Activated naive CD4-positive, alpha-beta T cell treated with anti-CD3 and anti-CD28 coated beads, Interleukin-2, amount 10 ng/mL, durations not matched to agents 7 days and 5 days (primary cell): Measurements from ENCODE around the gene NCAPD3.

Source experiments
- CTCF ChIA-PET: fragments of 350-600 bp; sonication (Branson Sonifier 250); formaldehyde crosslinking; loops from one replicate; lab custom pipeline; 2021; ENCODE audit warnings: antibody characterized with exemption; lab: Charles Lee
- DNase-seq: peaks from one replicate; pipeline ENCODE4 v3.0.0-alpha.2; 2020
- H3K27ac Mint-ChIP-seq: one replicate; pipeline ENCODE4 v1.8.0; 2021; ENCODE audit warnings: mild to moderate bottlenecking, moderate library complexity, mixed read lengths
- H3K27me3 Mint-ChIP-seq: one replicate; pipeline ENCODE4 v1.8.0; 2021; ENCODE audit warnings: mild to moderate bottlenecking, mixed read lengths
- H3K36me3 Mint-ChIP-seq: one replicate; pipeline ENCODE4 v1.8.0; 2021; ENCODE audit warnings: mixed read lengths
- H3K4me1 Mint-ChIP-seq: one replicate; pipeline ENCODE4 v1.8.0; 2021; ENCODE audit warnings: mixed read lengths
- H3K4me3 Mint-ChIP-seq: one replicate; pipeline ENCODE4 v1.8.0; 2021; ENCODE audit warnings: mild to moderate bottlenecking, moderate library complexity, mixed read lengths
- H3K9me3 Mint-ChIP-seq: one replicate; pipeline ENCODE4 v1.8.0; 2021; ENCODE audit warnings: mixed read lengths

NCAPD3 gene

GRCh38 chr11:134229126-134229790, 5.5 kb upstream of the NCAPD3 start:
- peaks cover 78% of the 10 kb centered on the region for H3K4me1 Mint-ChIP-seq

DNA sequence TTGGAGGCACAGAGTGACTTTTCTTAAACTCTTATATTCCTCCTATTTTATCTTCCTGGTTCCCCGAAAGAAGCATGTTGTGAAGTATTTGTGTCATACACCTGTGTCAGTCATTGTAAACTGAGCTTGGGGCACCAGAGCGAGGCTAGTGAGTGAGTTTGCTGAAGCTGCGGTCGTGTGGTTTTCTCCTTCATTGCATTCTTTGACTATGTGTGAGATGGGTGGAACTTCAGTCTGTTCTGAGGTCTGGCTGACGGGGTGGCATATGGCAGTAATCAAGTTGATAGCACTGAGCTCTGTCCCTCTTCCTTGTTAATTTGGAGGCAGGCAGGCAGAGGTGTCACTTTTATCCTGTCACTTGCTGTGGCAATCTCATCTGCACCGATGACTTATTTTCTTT, 4.9 kb upstream of the NCAPD3 start:
- CTCF ChIA-PET = interaction anchor here (2.5 kb wide), 1 partner anchor 16 kb away, joined by 9 read pairs; no protein-coding TSS in a partner anchor
- peaks cover 22% of the 10 kb centered on the region for H3K36me3 Mint-ChIP-seq
- peak; percentile 46 for DNase-seq
- no peak overlapping the region for H3K4me3 Mint-ChIP-seq
- H3K4me1 Mint-ChIP-seq = peaks cover 80% of the 10 kb centered on the region
- H3K9me3 Mint-ChIP-seq = no peaks in the 10 kb centered on the region
- peak overlapping the region; percentile 37 for H3K27ac Mint-ChIP-seq
- H3K27me3 Mint-ChIP-seq = no peaks in the 10 kb centered on the region

More at GRCh38 chr11:134229126-134229790, 5.5 kb upstream of the NCAPD3 start:
- H3K36me3 Mint-ChIP-seq = peaks cover 22% of the 10 kb centered on the region
- H3K4me3 Mint-ChIP-seq = no peak overlapping the region
- H3K27ac Mint-ChIP-seq = peak overlapping the region; percentile 38
- H3K9me3 Mint-ChIP-seq = no peaks in the 10 kb centered on the region
- CTCF ChIA-PET = interaction anchor here (2.5 kb wide), 1 partner anchor 15 kb away, joined by 9 read pairs; no protein-coding TSS in a partner anchor
- no peaks in the 10 kb centered on the region for H3K27me3 Mint-ChIP-seq
- no peak for DNase-seq

DNA sequence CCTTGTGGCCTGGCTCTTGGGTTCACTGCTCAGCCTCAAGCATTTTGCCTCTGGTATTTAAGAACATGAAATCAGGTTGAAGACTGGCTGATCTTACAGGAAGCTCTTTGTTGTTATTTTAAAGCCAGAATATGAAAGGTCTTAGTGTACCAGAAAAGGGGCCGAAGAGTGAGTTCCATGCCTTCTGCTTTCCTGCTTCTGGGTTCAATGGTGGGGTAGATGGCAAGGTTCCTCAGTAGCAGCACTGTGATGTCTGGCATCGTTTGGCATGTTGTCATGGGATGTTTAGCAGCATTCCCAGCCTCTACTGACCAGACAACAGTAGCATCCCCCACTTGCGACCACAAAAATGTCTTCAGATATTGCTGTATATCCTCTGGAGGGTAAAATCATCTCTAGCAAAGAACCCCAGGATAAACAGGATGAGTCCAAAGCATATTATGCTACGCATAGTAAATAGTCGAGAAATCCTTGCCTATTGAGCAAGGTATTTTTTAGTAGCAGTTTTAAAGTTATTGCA, 3.1 kb upstream of the NCAPD3 start:
- CTCF ChIA-PET = interaction anchor here (1.1 to 2.0 kb wide), 3 partner anchors 15 to 49 kb away, joined by 3 to 7 read pairs (median 5); partner anchors contain the start of gene GLB1L3
- Mint-ChIP-seq H3K27ac (no peak overlapping the region), H3K9me3 (no peaks in the 10 kb centered on the region), H3K4me1 (peaks cover 83% of the 10 kb centered on the region), H3K36me3 (peaks cover 31% of the 10 kb centered on the region), H3K27me3 (no peaks in the 10 kb centered on the region), H3K4me3 (peak overlapping the region; percentile 96)
- no peak for DNase-seq

DNA sequence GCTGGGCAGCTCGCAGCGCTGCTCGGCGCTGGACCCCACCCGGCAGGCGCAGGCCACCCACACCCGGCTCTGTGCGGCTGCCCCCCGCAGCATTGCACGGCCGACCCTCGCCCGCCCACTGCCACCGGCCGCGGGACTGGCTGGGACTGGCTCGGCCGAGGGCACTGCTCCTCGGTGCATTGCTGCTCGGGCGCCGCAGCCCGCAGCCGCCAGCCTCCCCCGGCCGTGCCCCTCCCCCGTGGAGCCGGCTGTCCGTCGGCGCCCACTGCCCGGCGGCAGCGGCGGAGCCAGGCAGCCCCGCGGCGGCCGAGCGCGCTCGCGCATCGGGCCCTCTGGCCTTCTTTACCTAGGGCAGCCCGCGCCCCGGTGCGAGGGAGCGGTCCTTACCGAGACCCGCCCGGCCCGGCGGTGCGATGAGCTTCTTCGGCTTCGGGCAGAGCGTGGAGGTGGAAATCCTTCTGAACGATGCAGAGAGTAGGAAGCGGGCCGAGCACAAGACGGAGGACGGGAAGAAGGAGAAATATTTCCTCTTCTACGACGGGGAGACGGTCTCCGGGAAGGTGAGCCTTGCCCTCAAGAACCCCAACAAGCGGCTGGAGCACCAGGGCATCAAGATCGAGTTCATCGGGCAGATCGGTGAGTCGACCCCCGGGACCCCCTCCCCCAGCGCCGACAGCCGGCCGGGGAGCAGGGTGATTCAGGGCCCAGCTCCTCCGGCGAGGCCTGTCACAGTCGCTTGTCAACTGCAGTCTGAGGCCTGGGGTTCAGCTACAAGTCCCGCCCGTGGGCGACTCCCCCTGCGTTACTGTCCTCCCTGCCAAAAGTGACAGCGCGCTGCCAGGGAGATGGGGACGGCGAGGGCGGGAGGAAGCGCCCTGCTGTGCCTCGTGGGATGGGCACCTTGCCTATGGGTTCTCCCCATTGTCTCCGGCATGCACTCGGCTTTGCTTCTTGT, 1.2 kb upstream of the NCAPD3 start:
- CTCF ChIA-PET = interaction anchor here (0.6 to 2.8 kb wide), 5 partner anchors 18 to 51 kb away, joined by 3 to 11 read pairs (median 4); partner anchors contain the start of gene GLB1L3
- H3K4me1 Mint-ChIP-seq = peaks cover 79% of the 10 kb centered on the region
- H3K27me3 Mint-ChIP-seq = no peaks in the 10 kb centered on the region
- peak overlapping the region; percentile 96 for H3K4me3 Mint-ChIP-seq
- DNase-seq = peak; percentile 83
- peak overlapping the region; percentile 95 for H3K27ac Mint-ChIP-seq
- no peaks in the 10 kb centered on the region for H3K9me3 Mint-ChIP-seq
- H3K36me3 Mint-ChIP-seq = peaks cover 38% of the 10 kb centered on the region

- peak overlapping the region; percentile 88 for H3K27ac Mint-ChIP-seq
- H3K4me1 Mint-ChIP-seq = peaks cover 73% of the 10 kb centered on the region
- peak overlapping the region; percentile 95 for H3K4me3 Mint-ChIP-seq
- peaks cover 42% of the 10 kb centered on the region for H3K36me3 Mint-ChIP-seq
- H3K9me3 Mint-ChIP-seq = no peaks in the 10 kb centered on the region
- CTCF ChIA-PET = interaction anchor here (1.0 to 2.8 kb wide), 3 partner anchors 21 to 45 kb away, joined by 3 to 11 read pairs (median 5); no protein-coding TSS in a partner anchor
- peak; percentile 45 for DNase-seq
- no peaks in the 10 kb centered on the region for H3K27me3 Mint-ChIP-seq
These were observed 646 bp downstream of the NCAPD3 start for GRCh38 chr11:134223121-134223520.

- no peak overlapping the region for H3K27ac Mint-ChIP-seq
- no peak overlapping the region for H3K4me3 Mint-ChIP-seq
- CTCF ChIA-PET = no interaction called here
- H3K36me3 Mint-ChIP-seq = peaks cover 55% of the 10 kb centered on the region
- H3K4me1 Mint-ChIP-seq = peaks cover 55% of the 10 kb centered on the region
- H3K9me3 Mint-ChIP-seq = no peaks in the 10 kb centered on the region
- H3K27me3 Mint-ChIP-seq = no peaks in the 10 kb centered on the region
- no peak for DNase-seq
These were observed 7.0 kb downstream of the NCAPD3 start for GRCh38 chr11:134216816-134217215.

- peaks cover 52% of the 10 kb centered on the region for H3K4me1 Mint-ChIP-seq
- CTCF ChIA-PET = no interaction called here
- DNase-seq = no peak
- H3K9me3 Mint-ChIP-seq = no peaks in the 10 kb centered on the region
- no peaks in the 10 kb centered on the region for H3K27me3 Mint-ChIP-seq
- no peak overlapping the region for H3K4me3 Mint-ChIP-seq
- peak overlapping the region; percentile 43 for H3K27ac Mint-ChIP-seq
- peaks cover 59% of the 10 kb centered on the region for H3K36me3 Mint-ChIP-seq
These were observed 7.9 kb downstream of the NCAPD3 start for GRCh38 chr11:134215836-134216235.

GRCh38 chr11:134207538-134208239, 16.1 kb downstream of the NCAPD3 start:
- Mint-ChIP-seq H3K27me3 (no peaks in the 10 kb centered on the region), H3K4me1 (peaks cover 11% of the 10 kb centered on the region), H3K27ac (peak overlapping the region; percentile 11), H3K36me3 (peaks cover 78% of the 10 kb centered on the region), H3K4me3 (no peak overlapping the region), H3K9me3 (no peaks in the 10 kb centered on the region)
- peak; percentile 80 for DNase-seq
- CTCF ChIA-PET = interaction anchor here (0.6 to 5.2 kb wide), 12 partner anchors 10 to 54 kb away, joined by 3 to 32 read pairs (median 3); partner anchors contain the start of gene VPS26B

DNA sequence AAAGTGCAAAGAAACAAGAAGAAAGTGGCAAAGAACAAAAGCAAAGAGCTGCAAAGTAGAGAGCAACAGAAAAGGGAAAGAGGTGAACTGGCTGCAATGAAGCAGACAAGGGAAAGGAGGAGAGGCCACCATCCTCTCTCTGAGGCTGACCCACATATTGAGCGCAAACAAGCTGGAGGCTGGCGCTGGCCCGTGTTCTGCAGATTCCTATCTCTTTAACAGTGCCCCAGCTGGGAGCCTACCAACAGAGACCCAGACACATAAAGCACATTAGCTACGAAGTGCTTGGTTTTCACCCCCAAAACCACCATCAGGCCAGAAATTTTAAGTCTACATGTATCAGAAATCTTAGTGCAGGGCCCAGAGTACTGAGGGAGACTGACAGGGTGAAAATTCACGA, 17.6 kb downstream of the NCAPD3 start:
- no peak overlapping the region for H3K27ac Mint-ChIP-seq
- H3K27me3 Mint-ChIP-seq = no peaks in the 10 kb centered on the region
- CTCF ChIA-PET = interaction anchor here (2.2 to 5.2 kb wide), 2 partner anchors 39 to 55 kb away, joined by 11 to 32 read pairs; no protein-coding TSS in a partner anchor
- H3K4me1 Mint-ChIP-seq = peaks cover 2% of the 10 kb centered on the region
- no peaks in the 10 kb centered on the region for H3K9me3 Mint-ChIP-seq
- H3K36me3 Mint-ChIP-seq = peaks cover 78% of the 10 kb centered on the region
- no peak for DNase-seq
- H3K4me3 Mint-ChIP-seq = no peak overlapping the region

DNA sequence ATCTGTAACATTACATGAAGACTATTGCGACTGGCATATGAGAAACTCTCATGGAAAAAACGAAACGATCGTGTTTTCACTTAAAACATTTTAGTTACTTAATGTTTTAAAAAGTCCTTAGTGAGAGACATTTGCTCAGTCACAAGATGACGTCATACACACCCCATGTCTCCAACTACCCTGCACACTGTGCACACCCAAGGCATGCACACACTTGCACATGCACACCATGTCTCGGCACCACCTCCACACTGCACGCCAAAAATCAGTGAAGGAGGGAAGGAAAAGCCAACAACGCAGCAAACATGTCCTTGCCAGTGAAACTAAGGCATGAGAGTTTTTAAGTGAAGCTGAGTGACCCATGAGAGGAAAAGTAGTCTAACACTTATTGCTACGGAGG, 18.0 kb downstream of the NCAPD3 start:
- H3K27ac Mint-ChIP-seq = no peak overlapping the region
- DNase-seq = no peak
- no peaks in the 10 kb centered on the region for H3K27me3 Mint-ChIP-seq
- CTCF ChIA-PET = interaction anchor here (2.2 kb wide), 1 partner anchor 56 kb away, joined by 11 read pairs; no protein-coding TSS in a partner anchor
- H3K9me3 Mint-ChIP-seq = no peaks in the 10 kb centered on the region
- H3K4me1 Mint-ChIP-seq = peaks cover 2% of the 10 kb centered on the region
- no peak overlapping the region for H3K4me3 Mint-ChIP-seq
- H3K36me3 Mint-ChIP-seq = peaks cover 80% of the 10 kb centered on the region

GRCh38 chr11:134202661-134203060, 21.1 kb downstream of the NCAPD3 start:
- Mint-ChIP-seq H3K27me3 (no peaks in the 10 kb centered on the region), H3K4me1 (peaks cover 2% of the 10 kb centered on the region), H3K4me3 (no peak overlapping the region), H3K27ac (no peak overlapping the region), H3K36me3 (peaks cover 82% of the 10 kb centered on the region), H3K9me3 (no peaks in the 10 kb centered on the region)
- CTCF ChIA-PET = interaction anchor here (1.1 kb wide), 1 partner anchor 9 kb away, joined by 3 read pairs; no protein-coding TSS in a partner anchor
- no peak for DNase-seq

- Mint-ChIP-seq H3K4me1 (peaks cover 5% of the 10 kb centered on the region), H3K36me3 (peaks cover 81% of the 10 kb centered on the region), H3K9me3 (no peaks in the 10 kb centered on the region), H3K27me3 (no peaks in the 10 kb centered on the region), H3K4me3 (no peak overlapping the region), H3K27ac (no peak overlapping the region)
- no peak for DNase-seq
- CTCF ChIA-PET = no interaction called here
These were observed 23.1 kb downstream of the NCAPD3 start for GRCh38 chr11:134200688-134201087.

GRCh38 chr11:134199531-134199930, 24.2 kb downstream of the NCAPD3 start:
- CTCF ChIA-PET = interaction anchor here (0.8 kb wide), 1 partner anchor 45 kb away, joined by 3 read pairs; no protein-coding TSS in a partner anchor
- Mint-ChIP-seq H3K27ac (no peak overlapping the region), H3K4me3 (no peak overlapping the region), H3K9me3 (no peaks in the 10 kb centered on the region), H3K36me3 (peaks cover 77% of the 10 kb centered on the region), H3K4me1 (peaks cover 5% of the 10 kb centered on the region), H3K27me3 (no peaks in the 10 kb centered on the region)
- no peak for DNase-seq
